Measurements from ENCODE around the gene LRRC75A.

LRRC75A gene

GRCh38 chr17:16493531-16494046, 1.6 kb upstream of the LRRC75A start:
- no peak for DNase-seq

- DNase-seq, result no peak
Observed at GRCh38 chr17:16492613-16493530, 879 bp upstream of the LRRC75A start.

GRCh38 chr17:16491131-16491702, 776 bp downstream of the LRRC75A start:
- no peak for DNase-seq

- no peak for DNase-seq
Observed at GRCh38 chr17:16489431-16489830, 2.6 kb downstream of the LRRC75A start.

- no peak for DNase-seq
Observed at GRCh38 chr17:16488968-16489337, 3.0 kb downstream of the LRRC75A start.

- no peak for DNase-seq
Observed at GRCh38 chr17:16488186-16488967, 3.6 kb downstream of the LRRC75A start.

- DNase-seq, result no peak
Observed at GRCh38 chr17:16486373-16487250, 5.4 kb downstream of the LRRC75A start.

GRCh38 chr17:16484445-16485175, 7.4 kb downstream of the LRRC75A start:
- no peak for DNase-seq

GRCh38 chr17:16483021-16483645, 8.9 kb downstream of the LRRC75A start:
- DNase-seq, result no peak

GRCh38 chr17:16482253-16482652, 9.7 kb downstream of the LRRC75A start:
- no peak for DNase-seq

- DNase-seq, result no peak
Observed at GRCh38 chr17:16480995-16481394, 11.0 kb downstream of the LRRC75A start.

- DNase-seq, result no peak
Observed at GRCh38 chr17:16479264-16479663, 12.7 kb downstream of the LRRC75A start.

- DNase-seq, result no peak
Observed at GRCh38 chr17:16478649-16479048, 13.3 kb downstream of the LRRC75A start.

- DNase-seq, result no peak
Observed at GRCh38 chr17:16477666-16478065, 14.3 kb downstream of the LRRC75A start.

GRCh38 chr17:16477255-16477654, 14.7 kb downstream of the LRRC75A start:
- DNase-seq, result no peak

- DNase-seq, result no peak
Observed at GRCh38 chr17:16475179-16475704, 16.8 kb downstream of the LRRC75A start.

GRCh38 chr17:16474012-16474725, 17.8 kb downstream of the LRRC75A start:
- no peak for DNase-seq

GRCh38 chr17:16473044-16474011, 18.7 kb downstream of the LRRC75A start:
- DNase-seq, result no peak

- no peak for DNase-seq
Observed at GRCh38 chr17:16472539-16472938, 19.5 kb downstream of the LRRC75A start.

Data from cortex of kidney (tissue), 1 donor.